ENCODE measurements around the gene EVC2.

GRCh38 chr4:5554376-5554775 is 154.0 kb downstream of the EVC2 start:
- TF ChIP-seq, protein P1, sequence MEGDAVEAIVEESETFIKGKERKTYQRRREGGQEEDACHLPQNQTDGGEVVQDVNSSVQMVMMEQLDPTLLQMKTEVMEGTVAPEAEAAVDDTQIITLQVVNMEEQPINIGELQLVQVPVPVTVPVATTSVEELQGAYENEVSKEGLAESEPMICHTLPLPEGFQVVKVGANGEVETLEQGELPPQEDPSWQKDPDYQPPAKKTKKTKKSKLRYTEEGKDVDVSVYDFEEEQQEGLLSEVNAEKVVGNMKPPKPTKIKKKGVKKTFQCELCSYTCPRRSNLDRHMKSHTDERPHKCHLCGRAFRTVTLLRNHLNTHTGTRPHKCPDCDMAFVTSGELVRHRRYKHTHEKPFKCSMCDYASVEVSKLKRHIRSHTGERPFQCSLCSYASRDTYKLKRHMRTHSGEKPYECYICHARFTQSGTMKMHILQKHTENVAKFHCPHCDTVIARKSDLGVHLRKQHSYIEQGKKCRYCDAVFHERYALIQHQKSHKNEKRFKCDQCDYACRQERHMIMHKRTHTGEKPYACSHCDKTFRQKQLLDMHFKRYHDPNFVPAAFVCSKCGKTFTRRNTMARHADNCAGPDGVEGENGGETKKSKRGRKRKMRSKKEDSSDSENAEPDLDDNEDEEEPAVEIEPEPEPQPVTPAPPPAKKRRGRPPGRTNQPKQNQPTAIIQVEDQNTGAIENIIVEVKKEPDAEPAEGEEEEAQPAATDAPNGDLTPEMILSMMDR (IDR thresholded peaks at IDR 0.05): no peak
- TF ChIP-seq EP300 (IDR thresholded peaks at IDR 0.05): no peak
- no peak for TF ChIP-seq POLR2A (IDR thresholded peaks at IDR 0.05; ENCODE audit: low read depth)

Data from esophagus muscularis mucosa (tissue), 4 donors.